GM18526 (cell line): ENCODE data around the gene MLN.

ENCODE experiments used
- POLR2A ChIP-seq: IDR thresholded peaks from 3 replicates; pipeline ENCODE4 v1.6.1; 2011; ENCODE audit not compliant: insufficient read length; ENCODE audit errors: extremely low read depth

Gene MLN

DNA sequence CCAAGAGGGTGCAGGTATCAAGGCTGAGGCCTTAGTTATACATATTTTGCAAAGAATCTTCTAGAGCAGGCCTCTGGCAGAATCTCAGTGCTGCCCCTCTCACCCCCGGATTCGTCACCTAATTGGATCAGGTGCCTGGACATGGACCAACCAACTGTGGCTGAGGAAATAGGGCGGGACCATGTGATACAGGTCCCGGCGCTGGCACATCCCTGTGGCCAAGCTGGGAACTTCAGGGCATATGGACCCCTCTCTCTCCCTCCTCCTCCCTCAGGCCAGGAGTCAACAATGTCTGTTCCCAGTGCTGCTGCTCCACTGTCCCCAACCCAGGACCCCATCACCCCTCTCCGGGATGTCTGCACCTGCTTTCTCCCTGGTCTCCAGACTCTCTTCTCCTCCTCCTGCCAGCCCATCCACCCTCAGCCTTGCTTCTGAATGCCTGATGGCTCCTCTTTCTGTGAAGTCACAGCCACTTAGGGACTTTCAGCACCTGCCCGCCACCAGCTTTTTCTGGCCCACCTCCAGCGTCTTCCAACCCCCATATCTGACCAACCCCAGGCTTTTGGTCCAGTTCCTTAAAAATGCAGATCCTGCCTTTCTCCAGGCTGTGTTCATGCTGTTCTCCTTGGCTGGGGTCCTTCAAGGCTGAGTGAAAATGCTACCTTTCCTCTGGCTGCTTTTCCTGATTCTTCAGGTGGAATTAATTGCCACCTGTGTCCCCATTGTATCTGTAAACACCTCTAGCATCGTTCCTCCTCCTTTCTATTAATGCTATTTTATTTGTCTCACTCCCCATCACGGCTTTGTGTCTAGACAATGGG, 19.0 kb upstream of the MLN start:
- TF ChIP-seq POLR2A = no peak

GRCh38 chr6:33820784-33821520, 17.1 kb upstream of the MLN start:
- no peak for TF ChIP-seq POLR2A

DNA sequence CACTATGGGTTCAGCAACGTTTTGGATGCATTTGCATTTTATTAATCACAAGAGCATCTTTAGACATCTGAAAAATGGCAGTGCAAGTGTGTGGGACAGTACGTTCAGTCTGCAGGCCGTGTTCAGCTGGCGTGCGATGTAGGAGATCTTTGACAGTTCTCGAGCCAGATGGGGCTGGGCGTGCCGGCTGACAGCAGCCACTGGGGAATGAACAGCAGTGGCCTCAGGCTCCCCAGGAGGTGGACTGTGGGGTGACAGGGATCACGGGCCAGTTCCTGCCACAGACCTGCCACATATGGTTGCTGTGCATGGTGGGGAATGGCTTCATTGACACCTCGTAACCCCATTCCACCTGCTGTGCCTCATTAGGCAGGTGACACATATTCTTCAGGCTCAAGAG, 16.4 kb upstream of the MLN start:
- TF ChIP-seq POLR2A = no peak

DNA sequence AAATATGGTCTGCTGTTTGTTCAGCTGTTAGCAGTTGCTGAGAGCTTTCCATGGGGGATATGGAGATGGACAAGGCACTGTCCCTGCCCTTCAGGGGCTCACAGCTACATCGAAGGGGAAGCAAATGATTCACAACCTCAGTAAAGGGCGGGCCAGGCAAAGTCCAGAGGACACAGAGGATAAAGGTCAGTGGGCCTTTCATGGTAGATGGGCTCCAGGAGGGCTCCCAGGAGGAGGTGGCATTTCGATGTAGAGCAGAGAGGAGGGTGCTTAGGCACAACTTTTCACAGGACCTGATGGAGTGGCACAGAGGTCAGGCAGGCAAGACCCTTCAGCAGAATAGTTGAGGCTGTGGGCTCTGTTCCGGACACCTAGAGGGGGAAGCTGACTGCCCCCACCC, 15.2 kb upstream of the MLN start:
- TF ChIP-seq POLR2A = no peak

DNA sequence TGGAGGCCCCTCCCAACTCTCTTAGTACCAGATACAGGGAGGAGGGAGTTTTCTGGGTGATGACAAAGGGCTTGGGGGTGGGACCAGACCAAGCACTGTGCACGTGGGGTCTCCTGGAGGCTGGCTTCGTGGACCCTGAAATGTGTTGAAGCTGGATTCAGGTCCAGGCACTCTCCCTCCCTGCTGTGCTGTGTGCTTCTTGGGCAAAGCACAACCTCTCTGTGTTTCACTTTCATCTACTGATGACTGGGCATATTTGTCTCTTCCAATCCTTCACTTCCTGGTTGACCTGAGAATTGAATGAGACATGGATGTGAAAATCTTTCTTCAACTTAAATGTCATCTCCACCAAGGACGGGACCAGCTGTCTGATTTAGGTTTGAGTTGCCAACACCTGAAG, 14.5 kb upstream of the MLN start:
- no peak for TF ChIP-seq POLR2A

- TF ChIP-seq POLR2A = no peak
These were observed 13.7 kb upstream of the MLN start for GRCh38 chr6:33817489-33817888.

- TF ChIP-seq POLR2A = no peak
These were observed 13.1 kb upstream of the MLN start for GRCh38 chr6:33816911-33817310.

DNA sequence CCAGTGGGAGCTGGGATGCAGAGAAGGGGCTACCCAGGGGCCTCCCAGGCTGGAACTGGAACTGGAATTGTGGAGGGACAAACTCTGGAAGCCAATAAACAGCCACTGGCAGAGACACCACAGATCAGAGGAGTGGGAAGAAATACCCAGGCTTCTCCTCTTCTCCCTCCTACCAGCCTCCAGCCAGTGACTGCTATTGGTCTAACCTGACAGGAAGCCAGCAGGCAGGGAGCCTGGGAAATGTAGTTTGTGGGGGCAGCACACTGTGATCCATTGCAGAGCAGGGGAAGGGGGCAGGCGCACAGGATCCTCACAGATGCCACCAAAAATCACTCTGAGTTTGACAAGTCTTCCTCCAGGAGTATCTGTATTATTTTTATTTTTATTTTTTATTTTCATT, 12.1 kb upstream of the MLN start:
- no peak for TF ChIP-seq POLR2A

GRCh38 chr6:33813990-33814985, 10.5 kb upstream of the MLN start:
- no peak for TF ChIP-seq POLR2A

DNA sequence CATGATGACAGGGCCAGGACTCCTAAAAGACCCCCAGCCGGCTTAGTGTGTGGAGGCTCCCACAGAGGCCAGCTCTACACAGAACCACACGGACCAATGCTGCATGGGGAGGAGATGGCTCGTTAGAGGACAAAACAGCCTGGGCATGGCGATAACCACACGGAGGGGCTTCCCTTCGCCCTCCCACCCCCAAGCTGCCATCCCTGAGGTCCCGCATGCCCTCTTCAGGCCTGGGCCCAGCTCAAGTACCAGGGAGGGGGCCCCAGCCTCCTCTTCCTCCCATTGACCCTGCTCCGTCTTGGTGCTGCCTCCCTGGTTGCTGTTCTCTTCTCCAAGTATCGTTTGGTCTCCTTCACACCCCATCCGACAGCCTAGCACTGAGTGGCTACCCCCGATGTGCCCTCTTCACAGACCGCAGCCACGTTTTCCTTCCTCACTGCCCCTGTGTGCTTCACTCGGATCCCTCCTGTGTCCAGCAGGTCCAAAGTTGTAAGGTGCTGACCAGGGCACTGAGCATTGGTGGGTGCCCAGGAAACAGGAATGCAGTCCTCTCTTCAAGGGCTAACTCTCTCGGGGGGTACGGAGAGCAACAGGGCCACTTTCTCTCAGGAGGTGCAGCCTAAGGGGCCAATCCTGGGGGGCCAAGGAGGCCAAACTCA, 9.6 kb upstream of the MLN start:
- TF ChIP-seq POLR2A = no peak

DNA sequence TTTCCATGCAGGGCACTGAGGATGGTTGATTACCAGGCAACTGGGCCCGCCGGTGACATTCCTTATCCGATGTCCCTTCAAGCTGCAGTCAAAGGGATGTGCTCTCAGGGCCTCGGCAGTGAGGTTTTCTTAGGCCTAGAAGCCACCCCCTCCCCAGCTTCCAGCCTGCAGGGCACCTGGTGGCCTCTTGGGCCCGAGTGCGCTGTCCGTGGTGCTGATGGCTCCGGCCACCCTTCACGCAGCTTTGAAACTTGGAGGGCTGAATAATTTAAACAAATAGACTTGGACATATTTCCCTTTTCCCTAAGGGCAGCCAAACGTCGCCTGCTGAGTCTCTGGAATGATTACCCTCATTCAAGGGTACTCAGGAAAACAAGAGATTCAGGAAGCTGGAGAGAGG, 8.9 kb upstream of the MLN start:
- no peak for TF ChIP-seq POLR2A

- no peak for TF ChIP-seq POLR2A
These were observed 5.8 kb upstream of the MLN start for GRCh38 chr6:33809594-33809993.

DNA sequence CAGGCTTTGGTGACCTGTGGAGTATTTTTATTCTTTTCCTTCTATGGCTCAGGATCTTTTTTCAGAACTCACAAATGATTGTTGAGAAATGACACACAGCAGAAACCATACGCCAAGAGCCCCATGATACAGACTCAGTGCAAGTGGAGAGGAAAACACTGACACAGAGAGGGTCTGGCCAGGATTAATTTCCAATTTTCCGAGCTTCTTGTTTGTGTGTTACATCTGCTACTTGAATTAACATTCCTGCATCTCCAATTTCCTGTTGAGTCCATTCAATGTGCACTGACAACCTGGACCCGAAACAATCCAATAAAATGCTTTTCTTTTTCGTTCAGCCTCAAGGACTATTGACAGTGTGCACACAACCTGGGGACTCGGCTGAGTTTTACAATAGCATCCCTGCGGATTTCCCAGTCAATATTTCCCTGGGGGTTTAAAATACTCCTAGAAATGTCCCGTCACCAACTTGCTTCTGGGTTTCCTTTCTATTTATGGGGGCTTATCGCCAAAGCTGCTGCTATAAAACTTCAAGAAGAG, 4.9 kb upstream of the MLN start:
- TF ChIP-seq POLR2A = no peak

DNA sequence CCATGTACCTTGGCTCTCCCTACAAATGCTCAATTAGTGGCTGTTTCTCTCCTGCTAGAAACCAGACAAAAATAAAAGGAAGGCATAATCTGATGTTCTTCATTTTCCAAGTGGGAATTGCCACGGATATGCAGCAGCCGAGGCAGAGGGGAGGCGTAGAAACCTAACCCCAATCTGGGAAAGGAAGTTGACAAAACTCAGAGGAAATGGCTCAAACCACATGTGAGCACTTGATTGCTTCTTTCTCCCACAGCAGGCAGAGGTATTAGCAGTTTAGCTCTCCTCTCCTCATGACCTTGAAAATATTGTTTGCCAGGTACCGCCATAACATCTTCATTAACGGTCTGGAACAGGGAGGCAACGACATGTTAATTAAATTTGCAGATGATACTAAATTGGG, 3.8 kb upstream of the MLN start:
- TF ChIP-seq POLR2A = no peak

DNA sequence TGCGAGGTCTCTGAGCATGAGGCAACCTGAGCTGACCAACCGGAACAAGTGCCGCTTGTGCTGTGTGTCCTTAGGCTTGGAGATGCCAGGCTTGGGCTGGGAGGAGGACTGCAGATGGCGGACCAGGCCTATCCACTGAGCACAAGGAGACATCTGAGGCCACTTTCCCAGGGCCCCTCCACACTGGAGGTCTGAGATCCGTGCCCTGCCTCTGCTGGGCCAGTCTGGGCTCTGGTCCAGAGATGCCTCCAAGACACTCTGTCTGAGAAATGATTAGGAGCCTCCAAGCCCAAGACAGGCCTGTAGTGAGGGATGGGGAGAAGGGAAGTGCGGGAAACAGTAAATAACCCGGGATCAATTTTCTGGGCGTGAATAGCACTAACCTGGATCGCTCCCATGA, 3.0 kb upstream of the MLN start:
- no peak for TF ChIP-seq POLR2A
